Activated naive CD8-positive, alpha-beta T cell (primary cell): Measurements from ENCODE around the gene PCDHGA1.

Source experiments
- H3K27ac Mint-ChIP-seq: one replicate; pipeline ENCODE4 v1.8.0; 2021; ENCODE audit warnings: mixed read lengths
- H3K27me3 Mint-ChIP-seq: one replicate; pipeline ENCODE4 v1.8.0; 2021; ENCODE audit warnings: mixed read lengths
- H3K36me3 Mint-ChIP-seq: one replicate; pipeline ENCODE4 v1.8.0; 2021; ENCODE audit warnings: mixed read lengths
- H3K4me1 Mint-ChIP-seq: one replicate; pipeline ENCODE4 v1.8.0; 2021; ENCODE audit warnings: low read depth, mixed read lengths
- H3K4me3 Mint-ChIP-seq: one replicate; pipeline ENCODE4 v1.8.0; 2021; ENCODE audit warnings: mild to moderate bottlenecking, mixed read lengths
- H3K9me3 Mint-ChIP-seq: one replicate; pipeline ENCODE4 v1.8.0; 2021; ENCODE audit warnings: low read depth, mixed read lengths

PCDHGA1 gene

DNA sequence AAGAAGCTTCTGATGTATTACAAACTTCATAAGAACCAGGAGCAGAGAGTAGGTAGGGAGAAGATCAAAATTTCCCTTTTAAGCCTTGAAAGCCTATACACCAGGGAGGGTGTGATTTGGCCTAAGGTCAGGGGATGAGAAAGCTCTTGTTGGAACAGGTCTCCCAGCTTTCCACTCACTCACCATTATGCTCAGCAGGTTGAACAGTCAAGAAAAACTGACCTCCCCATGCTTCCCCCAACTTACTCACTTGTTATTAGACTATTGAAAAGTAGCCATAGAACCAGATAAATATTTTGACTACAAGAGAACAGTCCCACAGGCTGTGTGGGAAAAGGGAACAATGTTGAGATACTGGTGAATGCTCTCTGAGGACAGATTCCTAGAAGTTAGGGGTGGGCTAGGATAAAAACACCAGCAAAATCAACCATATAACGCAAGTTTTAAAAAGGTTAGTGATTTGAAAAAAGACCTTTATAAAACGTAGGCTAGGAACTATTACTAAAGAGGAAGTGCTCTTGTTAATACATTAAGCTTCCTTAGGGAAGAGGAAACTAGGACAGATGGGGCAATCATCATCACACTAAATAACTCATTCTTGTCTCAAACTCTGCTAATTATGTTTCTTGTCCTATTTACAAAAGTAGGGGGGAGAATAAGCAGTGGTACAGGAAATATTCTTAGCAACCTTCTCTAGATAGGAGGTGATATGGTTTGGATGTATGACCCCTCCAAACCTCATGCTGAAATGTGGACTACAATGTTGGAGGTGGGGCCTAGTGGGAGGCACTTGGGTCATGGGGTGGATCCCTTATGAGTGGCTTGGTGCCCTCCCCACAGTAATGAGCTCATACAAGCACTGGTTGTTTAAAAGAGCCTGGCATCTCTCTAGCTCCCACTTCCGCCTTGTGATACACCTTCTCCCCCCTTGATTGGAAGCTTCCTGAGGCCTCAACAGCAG lies 189.6 kb downstream of the PCDHGA1 start:
- H3K36me3 Mint-ChIP-seq: peaks cover 9% of the 10 kb centered on the region
- H3K4me3 Mint-ChIP-seq: no peak overlapping the region
- H3K27me3 Mint-ChIP-seq: no peaks in the 10 kb centered on the region
- no peaks in the 10 kb centered on the region for H3K9me3 Mint-ChIP-seq
- peak overlapping the region; percentile 46 for H3K27ac Mint-ChIP-seq
- peaks cover 27% of the 10 kb centered on the region for H3K4me1 Mint-ChIP-seq

DNA sequence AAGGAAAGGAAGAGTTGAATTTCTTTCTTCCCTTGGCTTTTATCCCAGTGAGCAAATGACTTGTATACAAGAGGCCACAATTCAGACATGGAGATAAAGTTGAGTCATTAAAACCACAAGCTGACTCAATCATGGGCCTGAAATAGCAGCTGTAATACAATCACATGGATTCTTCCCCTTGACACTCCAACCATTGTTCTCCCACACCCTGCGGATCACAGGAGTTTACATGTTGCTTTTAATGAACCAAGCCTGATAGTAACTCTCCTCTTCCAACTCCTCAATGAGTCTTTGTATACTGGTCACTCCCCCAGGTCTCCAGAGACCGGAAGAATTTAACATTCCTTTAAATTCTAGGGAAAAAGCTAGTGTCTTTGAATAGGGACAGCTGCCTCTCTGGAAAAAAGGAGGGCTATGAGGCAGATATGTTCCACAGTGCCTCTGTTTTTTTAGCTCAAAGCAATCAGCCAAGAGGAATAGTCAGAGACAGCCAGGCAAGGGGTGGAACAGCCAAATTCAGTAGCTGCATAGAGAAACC lies 191.0 kb downstream of the PCDHGA1 start:
- peak overlapping the region; percentile 36 for H3K27ac Mint-ChIP-seq
- peaks cover 9% of the 10 kb centered on the region for H3K36me3 Mint-ChIP-seq

DNA sequence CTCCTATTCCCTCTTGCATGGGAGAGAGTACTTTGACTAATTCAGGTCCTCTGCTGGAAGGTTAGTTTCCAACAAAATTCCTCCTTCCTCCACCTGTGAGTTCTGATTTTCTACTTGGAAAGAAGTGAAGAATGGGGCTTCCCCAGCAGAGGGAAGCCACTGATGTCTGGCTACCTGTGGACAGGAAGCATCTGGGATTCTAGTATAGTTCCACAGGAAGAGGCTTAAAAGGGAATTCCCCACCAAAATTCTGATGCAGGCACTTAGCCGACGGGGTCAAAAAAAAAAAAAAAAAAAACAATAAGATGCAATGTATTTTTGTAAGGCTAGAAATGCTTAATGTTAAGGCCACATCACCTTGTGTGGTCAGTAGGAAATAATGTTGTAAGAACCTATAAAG lies 192.0 kb downstream of the PCDHGA1 start:
- H3K27me3 Mint-ChIP-seq: no peaks in the 10 kb centered on the region
- peaks cover 33% of the 10 kb centered on the region for H3K4me1 Mint-ChIP-seq
- peaks cover 7% of the 10 kb centered on the region for H3K36me3 Mint-ChIP-seq
- H3K27ac Mint-ChIP-seq: peak overlapping the region; percentile 16
- no peak overlapping the region for H3K4me3 Mint-ChIP-seq
- no peaks in the 10 kb centered on the region for H3K9me3 Mint-ChIP-seq

More for the DNA sequence above, 191.0 kb downstream of the PCDHGA1 start:
- peaks cover 33% of the 10 kb centered on the region for H3K4me1 Mint-ChIP-seq
- no peak overlapping the region for H3K4me3 Mint-ChIP-seq
- no peaks in the 10 kb centered on the region for H3K9me3 Mint-ChIP-seq
- H3K27me3 Mint-ChIP-seq: no peaks in the 10 kb centered on the region

DNA sequence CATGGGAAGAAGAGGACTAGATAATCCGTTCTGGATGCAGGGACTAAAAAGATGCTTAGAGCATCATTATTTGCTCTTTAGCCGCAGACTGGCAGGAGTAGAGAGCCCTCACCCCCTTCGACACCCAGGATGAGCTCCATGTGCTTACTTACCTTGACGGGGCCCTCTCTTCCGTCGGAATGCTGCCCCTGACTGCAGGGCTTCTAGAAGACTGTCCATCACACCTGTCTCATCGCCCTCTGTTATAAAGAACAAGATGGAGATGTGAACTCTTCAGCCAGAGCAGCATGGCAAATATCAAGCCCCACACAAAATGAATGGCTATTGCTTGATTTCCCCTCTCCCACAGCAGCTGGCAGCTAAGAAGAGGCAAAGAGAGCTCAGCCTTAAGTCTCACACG lies 193.7 kb downstream of the PCDHGA1 start:
- Mint-ChIP-seq H3K9me3 (no peaks in the 10 kb centered on the region), H3K27me3 (no peaks in the 10 kb centered on the region), H3K4me3 (no peak overlapping the region), H3K36me3 (peaks cover 7% of the 10 kb centered on the region), H3K27ac (no peak overlapping the region), H3K4me1 (peaks cover 33% of the 10 kb centered on the region)

DNA sequence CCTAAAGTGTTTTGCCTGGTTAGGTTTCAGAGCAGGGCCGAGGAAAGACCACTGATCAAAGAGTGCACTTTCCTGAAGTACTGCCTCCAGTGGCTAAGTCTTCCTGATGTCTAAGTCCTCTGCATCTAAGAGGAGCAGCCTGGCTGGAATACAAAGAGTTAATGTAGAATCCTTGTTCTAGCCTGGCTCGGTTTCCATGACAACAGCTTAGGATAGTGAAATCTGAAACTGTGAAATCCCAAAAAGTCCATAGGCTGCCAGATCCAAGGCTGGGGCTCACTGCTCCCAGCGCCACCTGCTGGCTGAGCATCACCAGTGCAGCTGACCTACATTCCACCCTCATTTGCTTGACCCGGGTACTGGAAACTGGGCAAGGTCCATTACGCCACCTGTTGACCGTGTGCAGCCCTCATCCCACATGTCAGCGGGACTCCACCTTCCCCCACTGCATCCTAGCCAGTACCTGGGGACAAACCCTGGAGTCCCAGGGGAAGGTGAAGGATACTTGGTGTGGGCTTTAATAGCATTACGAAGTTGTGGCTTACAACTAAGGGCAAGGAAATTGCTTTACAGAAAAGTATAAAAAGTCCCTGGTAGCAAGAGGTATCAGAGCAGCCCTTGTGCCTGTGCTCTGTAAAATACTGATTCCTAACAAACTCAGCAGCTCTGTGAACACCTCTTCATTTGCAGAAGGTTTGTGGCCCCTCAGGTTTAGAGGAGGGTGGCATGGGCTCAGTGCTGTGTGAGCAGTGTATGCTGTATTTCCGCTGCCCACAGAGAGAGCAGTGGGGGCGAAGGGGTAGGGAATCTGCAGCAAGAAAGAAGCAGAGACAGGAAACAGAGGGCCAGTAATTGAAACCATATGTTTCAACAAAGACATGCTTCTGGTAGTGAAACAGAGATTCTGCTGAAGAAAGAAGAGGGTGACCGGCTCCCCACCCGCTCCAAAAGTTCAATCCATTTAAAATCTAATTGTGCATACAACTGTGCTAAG lies 194.6 kb downstream of the PCDHGA1 start:
- Mint-ChIP-seq H3K27me3 (no peaks in the 10 kb centered on the region), H3K27ac (peak overlapping the region; percentile 61), H3K9me3 (no peaks in the 10 kb centered on the region), H3K36me3 (peaks cover 7% of the 10 kb centered on the region), H3K4me3 (no peak overlapping the region), H3K4me1 (peaks cover 32% of the 10 kb centered on the region)

DNA sequence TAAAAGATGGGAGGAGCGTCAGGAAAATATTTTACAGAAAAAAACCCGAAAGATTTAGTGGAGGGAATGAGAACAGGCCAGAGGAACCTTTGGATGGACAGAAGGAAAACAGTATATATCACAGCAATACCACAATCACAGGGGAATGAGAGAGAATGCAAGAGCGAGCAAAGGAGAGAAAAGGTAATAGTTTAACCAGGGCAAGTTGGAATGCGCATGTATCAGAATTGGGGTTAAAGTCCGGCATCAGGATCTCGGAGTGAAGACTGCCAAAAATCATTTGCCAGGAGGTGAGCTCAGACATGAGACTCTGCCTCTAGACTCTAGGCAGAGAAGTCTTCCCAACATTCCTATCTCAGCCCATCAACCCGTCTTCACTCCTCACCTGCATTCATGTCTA lies 195.3 kb downstream of the PCDHGA1 start:
- Mint-ChIP-seq H3K9me3 (no peaks in the 10 kb centered on the region), H3K27ac (peak overlapping the region; percentile 61)

DNA sequence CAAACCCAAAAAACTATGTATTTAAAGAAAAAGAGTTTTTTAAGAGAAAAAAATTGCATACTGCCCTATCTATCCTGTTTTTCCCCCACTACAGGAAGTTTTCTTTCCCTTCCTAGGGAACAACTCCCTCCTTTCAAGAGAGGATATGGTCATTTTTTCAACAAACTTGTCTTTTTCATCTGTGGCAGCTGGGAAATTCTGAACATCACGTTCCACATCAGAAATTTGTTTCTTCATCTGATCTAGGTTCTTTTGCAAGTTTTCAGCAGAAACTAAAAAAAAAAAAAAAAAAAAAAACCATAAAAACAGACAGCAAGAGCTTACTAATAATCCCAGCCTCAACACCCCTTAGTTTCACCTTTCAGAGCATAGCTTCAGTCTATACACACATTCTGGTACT lies 197.1 kb downstream of the PCDHGA1 start:
- H3K27ac Mint-ChIP-seq: no peak overlapping the region
- peaks cover 18% of the 10 kb centered on the region for H3K4me1 Mint-ChIP-seq
- no peak overlapping the region for H3K4me3 Mint-ChIP-seq
- no peaks in the 10 kb centered on the region for H3K9me3 Mint-ChIP-seq
- peaks cover 4% of the 10 kb centered on the region for H3K36me3 Mint-ChIP-seq
- H3K27me3 Mint-ChIP-seq: no peaks in the 10 kb centered on the region

More for the DNA sequence above, 195.3 kb downstream of the PCDHGA1 start:
- Mint-ChIP-seq H3K4me1 (peaks cover 30% of the 10 kb centered on the region), H3K36me3 (peaks cover 7% of the 10 kb centered on the region), H3K4me3 (no peak overlapping the region), H3K27me3 (no peaks in the 10 kb centered on the region)

DNA sequence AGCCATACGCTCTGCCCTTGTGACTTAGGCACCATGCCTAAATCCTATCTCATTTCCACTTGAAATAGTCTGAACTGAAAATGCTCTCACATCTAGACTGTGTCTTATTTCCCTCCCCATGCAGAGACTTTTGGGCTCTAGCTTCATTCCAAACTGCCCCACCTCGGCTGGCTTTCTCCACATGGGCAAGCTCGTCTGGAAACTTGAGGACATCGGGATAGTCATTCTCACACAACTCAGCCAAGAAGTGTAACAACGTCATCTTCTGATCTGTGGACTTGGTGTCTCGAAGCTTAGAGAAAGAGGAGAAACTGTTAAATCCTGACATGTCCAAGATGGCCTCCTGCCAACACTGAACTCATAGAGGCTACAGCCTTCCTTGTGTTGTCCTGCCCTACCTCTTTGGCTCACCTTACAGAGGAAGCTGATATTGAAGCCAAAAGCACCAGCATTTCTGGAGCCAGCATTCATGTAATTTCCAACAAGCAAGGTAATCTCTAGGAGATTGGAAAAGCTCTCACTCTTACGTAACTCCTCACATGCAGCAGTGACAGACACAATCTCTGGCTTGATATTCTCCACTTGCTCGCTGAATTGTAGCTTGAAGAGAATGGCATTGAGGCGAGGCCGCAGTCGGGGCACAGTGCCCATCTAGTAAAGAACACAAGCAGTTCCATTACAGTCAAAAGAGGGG lies 198.1 kb downstream of the PCDHGA1 start:
- Mint-ChIP-seq H3K4me3 (no peak overlapping the region), H3K27ac (peak overlapping the region; percentile 23), H3K36me3 (peaks cover 4% of the 10 kb centered on the region)

DNA sequence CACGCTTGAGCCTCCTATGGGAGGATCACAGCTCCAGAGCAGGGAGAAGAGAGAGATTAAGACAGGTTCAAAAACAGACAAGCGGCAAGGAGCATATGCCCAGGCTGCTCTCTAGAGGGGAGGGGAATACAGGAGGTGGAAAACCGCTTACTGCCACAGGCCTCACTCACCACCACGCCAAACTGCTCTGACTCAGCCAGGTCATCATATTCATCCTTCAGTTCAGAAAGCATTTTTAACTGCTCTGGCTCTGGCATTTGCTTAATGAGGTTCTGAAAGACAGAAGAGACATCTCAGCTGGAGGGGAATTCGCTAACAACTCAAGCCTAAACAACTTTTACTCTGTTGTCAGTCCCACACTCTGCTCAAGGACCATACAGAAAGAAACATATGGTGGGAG lies 198.7 kb downstream of the PCDHGA1 start:
- H3K27me3 Mint-ChIP-seq: no peaks in the 10 kb centered on the region
- peaks cover 15% of the 10 kb centered on the region for H3K4me1 Mint-ChIP-seq
- peak overlapping the region; percentile 2 for H3K27ac Mint-ChIP-seq
- H3K9me3 Mint-ChIP-seq: no peaks in the 10 kb centered on the region
- H3K4me3 Mint-ChIP-seq: no peak overlapping the region
- peaks cover 4% of the 10 kb centered on the region for H3K36me3 Mint-ChIP-seq

More for the DNA sequence above, 198.1 kb downstream of the PCDHGA1 start:
- Mint-ChIP-seq H3K4me1 (peaks cover 15% of the 10 kb centered on the region), H3K9me3 (no peaks in the 10 kb centered on the region), H3K27me3 (no peaks in the 10 kb centered on the region)

DNA sequence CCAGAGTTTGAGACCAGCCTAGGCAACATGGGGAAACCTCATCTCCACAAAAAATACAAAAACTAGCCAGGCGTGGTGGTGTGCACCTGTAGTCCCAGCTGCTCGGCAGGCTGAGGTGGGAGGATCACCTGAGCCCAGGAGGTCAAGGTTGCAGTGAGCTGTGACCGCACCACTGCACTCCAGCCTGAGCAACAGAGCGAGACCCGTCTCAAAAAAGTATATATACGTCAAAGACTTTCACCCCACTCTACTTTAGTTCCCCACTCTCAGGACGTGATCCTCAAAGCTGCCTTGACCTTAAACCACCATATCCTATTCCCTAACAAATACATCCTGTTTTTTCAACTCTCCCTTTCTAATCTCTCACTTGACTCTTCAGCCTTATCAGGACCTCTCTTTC lies 199.6 kb downstream of the PCDHGA1 start:
- Mint-ChIP-seq H3K27me3 (no peaks in the 10 kb centered on the region), H3K9me3 (no peaks in the 10 kb centered on the region), H3K4me1 (peaks cover 11% of the 10 kb centered on the region), H3K36me3 (no peaks in the 10 kb centered on the region), H3K27ac (no peak overlapping the region), H3K4me3 (no peak overlapping the region)

DNA sequence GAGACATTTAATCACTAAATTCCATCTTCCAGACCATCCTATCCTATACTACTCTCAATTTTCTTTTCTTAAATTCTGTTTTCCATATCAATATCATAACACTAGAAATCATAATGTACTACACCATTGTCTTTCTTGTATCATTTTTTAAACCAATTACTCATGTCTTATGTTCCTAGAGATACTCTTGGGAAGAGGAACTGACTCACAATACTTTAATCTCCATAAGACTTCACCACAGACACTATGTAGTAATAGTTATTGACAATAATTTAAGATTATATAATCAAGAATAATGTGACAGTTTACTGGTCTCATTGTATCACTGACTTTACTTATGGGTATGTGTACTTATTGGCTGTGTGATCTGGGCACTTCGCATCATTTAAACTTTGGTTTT lies 202.4 kb downstream of the PCDHGA1 start:
- Mint-ChIP-seq H3K4me1 (peaks cover 7% of the 10 kb centered on the region), H3K27ac (no peak overlapping the region), H3K9me3 (no peaks in the 10 kb centered on the region), H3K36me3 (peaks cover 8% of the 10 kb centered on the region), H3K27me3 (no peaks in the 10 kb centered on the region), H3K4me3 (no peak overlapping the region)

DNA sequence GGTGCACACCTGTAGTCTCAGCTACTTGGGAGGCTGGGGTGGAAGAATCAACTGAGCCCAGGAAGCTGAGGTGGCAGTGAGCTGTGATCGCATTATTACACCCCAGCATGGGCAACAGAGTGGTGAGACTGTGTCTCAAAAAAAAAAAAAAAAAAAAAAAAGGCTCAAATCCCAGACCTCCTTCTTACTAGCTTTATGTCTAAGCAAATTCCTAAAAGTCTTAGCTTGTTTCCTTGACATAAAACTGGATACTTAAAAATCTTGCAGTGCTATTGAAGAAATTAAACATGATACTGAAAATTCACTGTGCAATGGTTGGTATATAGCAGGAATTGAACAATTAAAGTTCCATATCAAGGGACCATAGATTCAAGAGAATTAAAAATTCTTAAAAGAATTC lies 203.6 kb downstream of the PCDHGA1 start:
- Mint-ChIP-seq H3K9me3 (no peaks in the 10 kb centered on the region), H3K27me3 (no peaks in the 10 kb centered on the region), H3K36me3 (peaks cover 8% of the 10 kb centered on the region), H3K27ac (peak overlapping the region; percentile 41), H3K4me1 (peaks cover 7% of the 10 kb centered on the region), H3K4me3 (no peak overlapping the region)

DNA sequence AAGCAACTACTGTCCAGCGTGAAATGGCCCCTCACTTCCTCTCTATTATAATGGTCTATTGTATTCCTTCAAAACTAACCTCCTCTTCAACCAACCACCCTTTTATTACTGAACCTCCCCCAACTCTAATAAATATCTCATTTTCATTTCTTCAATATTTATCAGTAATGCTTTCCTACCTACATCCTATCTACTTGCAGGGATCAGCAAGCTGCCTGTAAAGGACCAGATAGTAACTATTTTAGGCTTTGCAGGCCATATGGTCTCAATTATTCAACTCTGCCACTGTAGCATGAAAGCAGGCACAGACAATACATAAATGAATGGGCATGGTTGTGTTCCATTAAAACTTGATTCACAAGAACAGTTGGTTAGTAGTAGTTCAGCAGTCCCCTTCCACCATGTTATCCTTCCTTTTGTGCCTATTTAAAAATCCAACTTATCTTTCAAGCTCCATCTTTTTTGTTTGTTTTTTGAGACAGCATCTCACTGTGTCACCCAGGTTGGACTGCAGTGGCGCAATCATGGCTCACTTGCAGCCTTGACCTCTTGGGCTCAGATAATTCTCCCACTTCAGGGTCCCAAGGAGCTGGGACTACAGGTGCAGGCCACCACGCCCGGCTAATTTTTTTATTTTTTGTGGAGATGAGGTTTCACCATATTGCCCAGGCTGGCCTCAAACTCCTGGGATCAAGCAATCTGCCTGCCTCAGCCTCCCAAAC lies 204.3 kb downstream of the PCDHGA1 start:
- Mint-ChIP-seq H3K27me3 (no peaks in the 10 kb centered on the region), H3K4me3 (no peak overlapping the region), H3K4me1 (peaks cover 7% of the 10 kb centered on the region), H3K27ac (peak overlapping the region; percentile 7), H3K36me3 (peaks cover 11% of the 10 kb centered on the region), H3K9me3 (no peaks in the 10 kb centered on the region)

DNA sequence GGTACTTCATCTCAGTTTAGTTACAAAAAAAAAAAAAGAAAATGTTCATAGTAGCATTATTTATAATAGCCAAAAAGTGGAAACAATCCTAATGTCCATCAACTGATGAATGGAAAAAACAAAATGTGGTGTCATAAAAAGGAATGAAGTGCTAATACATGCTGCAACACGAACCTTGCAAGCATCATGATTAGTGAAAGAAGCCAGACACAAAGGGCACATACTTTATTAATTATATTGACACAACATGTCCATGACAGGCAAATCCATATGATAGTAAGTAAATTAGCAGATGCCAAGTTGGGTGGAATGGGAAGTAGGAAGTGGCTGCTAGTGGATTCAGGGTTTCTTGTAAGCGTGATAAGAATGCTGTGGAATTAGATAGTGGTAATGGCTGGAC lies 212.7 kb downstream of the PCDHGA1 start:
- Mint-ChIP-seq H3K36me3 (peaks cover 25% of the 10 kb centered on the region), H3K27me3 (no peaks in the 10 kb centered on the region), H3K4me3 (no peak overlapping the region), H3K4me1 (peaks cover 14% of the 10 kb centered on the region), H3K9me3 (peaks cover 3% of the 10 kb centered on the region), H3K27ac (no peak overlapping the region)
